GM21737 (cell line): ENCODE data around the gene UST.
"Not testable (repeated sequence)": the region's sequence is repeated elsewhere in the genome, so short reads cannot be mapped to it uniquely, and the experiment has no call there.

Experiments used
- ATAC-seq: cut with Tn5 transposase; IDR thresholded peaks from one replicate; pipeline ENCODE4 v1.9.1; 2021; ENCODE audit warnings: mild to moderate bottlenecking, moderate library complexity; ENCODE audit not compliant: unreplicated experiment

Gene UST

DNA sequence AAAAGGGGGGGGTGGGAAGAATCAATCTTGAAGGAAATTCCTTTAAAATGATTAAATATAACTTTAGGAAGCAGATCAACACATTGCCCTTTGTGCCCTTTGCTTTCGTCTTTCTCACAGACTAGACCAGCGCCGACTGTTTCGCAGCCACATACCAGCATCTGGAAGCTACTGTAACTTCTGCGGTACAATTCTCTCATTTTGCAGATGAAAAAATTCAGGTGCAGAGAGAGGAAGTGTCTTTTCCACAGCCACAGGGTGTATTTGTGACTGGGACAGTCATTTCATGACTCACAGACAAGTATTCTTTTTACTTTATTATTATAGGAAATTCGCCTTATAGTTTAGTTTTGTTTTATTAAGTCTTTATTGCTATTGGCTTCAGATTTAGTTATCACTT lies 84.2 kb downstream of the UST start:
- ATAC-seq: no peak

GRCh38 chr6:148831531-148831930 lies 84.7 kb downstream of the UST start:
- ATAC-seq: no peak

DNA sequence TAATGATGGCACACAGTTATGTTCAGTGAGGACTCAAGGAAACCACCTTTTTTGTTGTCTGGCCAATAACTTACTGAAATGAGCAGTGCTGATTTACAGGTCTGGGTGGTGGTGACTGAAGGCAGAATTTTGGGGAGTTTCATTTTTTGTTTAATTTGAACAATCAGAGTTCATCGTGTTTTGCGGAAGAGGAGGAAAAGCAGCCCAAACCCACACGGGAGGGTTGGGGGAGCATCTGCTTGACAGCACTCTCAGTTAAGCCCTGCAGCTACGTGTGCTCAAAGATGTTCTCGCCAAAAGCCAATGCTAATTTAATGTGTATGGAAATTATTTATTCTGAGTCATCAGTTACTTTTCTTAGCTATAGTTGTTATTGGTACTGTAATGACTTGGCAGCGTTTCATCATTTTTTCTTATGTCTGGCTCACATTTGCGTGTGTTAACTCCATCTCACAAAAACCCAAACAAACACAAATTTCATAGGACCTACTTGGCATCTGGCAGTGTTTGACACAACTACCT lies 89.2 kb downstream of the UST start:
- no peak for ATAC-seq

DNA sequence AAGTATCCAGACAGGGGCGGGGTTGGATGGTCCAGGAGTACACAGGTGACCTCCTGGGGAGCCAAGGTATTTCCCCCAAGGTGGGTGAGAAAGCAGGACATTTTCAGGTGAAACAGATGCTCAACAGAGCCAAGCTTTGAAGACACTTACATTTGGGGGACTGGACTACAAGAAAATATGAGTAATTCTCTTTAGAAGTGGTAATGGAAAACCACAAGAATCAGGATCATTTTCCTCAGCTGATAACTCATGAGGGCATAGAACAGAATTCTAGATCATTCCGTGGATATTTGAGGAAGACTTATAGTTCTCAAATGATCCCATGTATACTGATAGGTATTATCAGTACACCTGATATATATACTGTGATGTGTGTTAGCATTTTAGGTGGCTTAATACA lies 89.9 kb downstream of the UST start:
- no peak for ATAC-seq

- ATAC-seq: no peak
Observed at GRCh38 chr6:148837941-148838340, 91.1 kb downstream of the UST start.

- ATAC-seq: no peak
Observed at GRCh38 chr6:148839044-148839443, 92.2 kb downstream of the UST start.

DNA sequence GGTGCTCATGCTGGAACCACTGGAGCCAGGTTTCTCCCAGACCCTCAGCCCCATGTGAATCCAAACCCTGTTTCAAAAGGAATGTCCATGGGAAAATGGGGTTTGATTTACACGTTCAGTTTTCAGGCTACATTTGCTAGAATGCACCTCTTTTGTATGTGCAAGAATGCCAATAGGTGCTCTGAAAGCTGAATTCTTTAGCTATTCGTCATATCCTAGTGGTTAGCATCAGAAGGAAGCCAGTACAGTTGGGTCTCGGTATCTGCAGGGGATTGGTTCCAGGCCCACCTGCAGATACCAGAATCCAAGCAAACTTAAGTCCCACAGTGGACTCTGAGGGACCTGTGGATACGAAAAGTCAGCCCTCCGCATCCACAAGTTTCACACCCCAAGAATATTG lies 93.4 kb downstream of the UST start:
- no peak for ATAC-seq

DNA sequence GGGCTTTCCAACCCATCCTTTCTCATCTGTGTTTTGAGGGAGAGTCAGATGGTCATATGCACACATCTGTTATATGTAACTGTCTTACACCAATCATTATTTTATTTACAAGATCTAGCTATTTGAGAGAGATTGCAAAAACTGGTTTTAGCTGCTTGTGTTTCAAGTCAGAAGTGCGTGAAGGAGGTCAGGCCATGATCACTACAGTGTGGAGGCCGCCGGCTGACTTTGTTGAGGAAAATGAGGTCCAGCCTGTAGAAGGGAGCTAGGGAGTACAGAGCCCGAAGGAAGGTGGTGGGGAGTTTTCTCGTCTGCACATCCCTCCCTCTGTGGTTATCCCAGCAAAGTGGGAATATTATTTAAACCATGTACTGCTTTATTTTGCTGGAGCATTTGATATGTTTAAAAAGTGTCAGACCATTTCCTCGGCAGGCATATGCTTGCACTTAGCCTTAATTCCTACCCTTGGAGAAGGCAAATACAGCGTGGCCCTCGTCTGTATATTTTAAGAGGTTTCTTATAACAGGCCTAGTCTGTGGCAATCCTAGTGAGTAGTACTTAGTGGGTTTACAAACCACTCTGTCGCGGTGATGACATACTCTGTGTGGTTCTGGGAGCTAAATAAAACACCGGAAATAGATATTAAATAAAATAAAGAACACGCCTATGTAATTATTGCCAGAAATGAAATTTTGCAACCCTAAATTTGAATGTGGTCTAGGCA lies 95.6 kb downstream of the UST start:
- no peak for ATAC-seq

GRCh38 chr6:148845464-148845863 lies 98.6 kb downstream of the UST start:
- no peak for ATAC-seq

GRCh38 chr6:148846778-148847761 lies 100.2 kb downstream of the UST start:
- no peak for ATAC-seq

GRCh38 chr6:148848915-148849314 lies 102.1 kb downstream of the UST start:
- ATAC-seq: no peak

- ATAC-seq: not testable (repeated sequence)
Observed at GRCh38 chr6:148849449-148849848, 102.6 kb downstream of the UST start.

GRCh38 chr6:148850964-148851363 lies 104.1 kb downstream of the UST start:
- ATAC-seq: no peak

- ATAC-seq: no peak
Observed at GRCh38 chr6:148851683-148852556, 105.1 kb downstream of the UST start.

DNA sequence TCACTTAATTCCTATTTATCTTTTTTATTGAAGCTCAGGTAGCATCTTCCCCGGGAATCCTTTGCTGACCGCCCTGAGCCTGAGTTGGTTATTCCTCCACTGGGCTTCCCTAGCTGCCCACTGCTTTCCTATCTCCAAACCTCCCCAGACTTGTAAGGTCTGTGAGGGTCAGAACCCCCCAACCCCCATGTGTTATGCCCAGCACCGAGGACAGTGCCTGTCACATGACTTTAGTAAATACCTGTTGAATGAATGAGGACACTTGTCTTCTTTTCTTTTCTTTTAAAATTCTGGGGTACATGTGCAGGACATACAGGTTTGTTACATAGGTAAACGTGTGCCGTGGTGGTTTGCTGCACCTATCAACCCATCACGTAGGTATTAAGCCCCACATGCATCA lies 105.9 kb downstream of the UST start:
- ATAC-seq: no peak

- not testable (repeated sequence) for ATAC-seq
Observed at GRCh38 chr6:148853113-148853512, 106.3 kb downstream of the UST start.

- no peak for ATAC-seq
Observed at GRCh38 chr6:148854096-148854495, 107.3 kb downstream of the UST start.

DNA sequence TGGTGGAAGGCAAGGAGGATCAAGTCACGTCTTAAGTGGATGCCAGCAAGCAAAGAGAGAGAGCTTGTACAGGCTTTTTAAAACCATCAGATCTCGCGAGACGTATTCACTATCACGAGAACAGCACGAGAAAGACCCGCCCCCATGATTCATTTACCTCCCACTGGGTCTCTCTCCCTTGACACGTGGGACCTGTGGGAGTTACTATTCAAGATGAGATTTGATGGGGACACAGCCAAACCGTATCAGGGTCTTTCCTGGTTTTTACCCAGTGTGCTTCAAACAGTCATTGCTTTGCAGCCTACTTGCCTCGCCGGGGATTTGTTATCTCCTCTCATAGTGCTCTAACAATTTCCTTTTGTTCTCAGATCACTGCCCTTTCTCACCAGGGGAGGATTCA lies 108.2 kb downstream of the UST start:
- ATAC-seq: no peak

- no peak for ATAC-seq
Observed at GRCh38 chr6:148855744-148856143, 108.9 kb downstream of the UST start.

DNA sequence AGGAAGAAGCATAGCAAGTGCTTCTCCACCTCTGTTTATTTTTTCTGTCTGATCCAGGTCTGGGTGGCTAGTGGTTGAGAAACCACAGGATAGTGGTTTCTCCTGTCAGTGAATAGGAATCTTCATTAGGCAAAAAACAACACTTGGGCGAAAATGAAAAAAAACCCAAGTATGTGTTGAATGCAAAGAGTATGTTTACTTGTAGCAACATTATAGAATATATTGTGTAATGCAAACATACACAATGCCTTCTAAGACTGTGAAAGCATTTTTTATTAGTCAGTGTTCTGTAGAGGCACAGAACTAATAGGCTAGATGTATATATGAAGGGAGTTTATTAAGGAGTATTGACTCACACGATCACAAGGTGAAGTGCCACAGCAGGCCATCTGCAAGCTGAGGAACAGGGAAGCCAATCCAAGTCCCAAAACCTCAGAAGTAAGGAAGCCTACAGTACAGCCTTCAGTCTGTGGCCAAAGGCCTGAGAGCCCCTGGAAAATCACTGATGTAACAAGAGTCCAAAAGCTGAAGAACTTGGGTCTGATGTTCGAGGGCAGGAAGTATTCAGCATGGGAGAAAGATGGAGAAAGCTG lies 111.1 kb downstream of the UST start:
- no peak for ATAC-seq
